Loucy (cell line): Measurements from ENCODE around the gene TNFRSF14.

Experiments used
- H2AFZ ChIP-seq: fragments of 200-600 bp; sonication (generic); 2 replicates; pipeline ENCODE4 v1.6.0; 2016; ENCODE audit warnings: antibody characterized with exemption, mild to moderate bottlenecking, low read length, moderate library complexity
- H3F3A ChIP-seq: fragments of 200-600 bp; 2 replicates; pipeline ENCODE4 v1.6.0; 2016; ENCODE audit warnings: antibody characterized with exemption, low read depth, mild to moderate bottlenecking
- H3K27me3 ChIP-seq: fragments of 200-600 bp; sonication (generic); 2 replicates; pipeline ENCODE4 v1.6.1; 2014; ENCODE audit warnings: low read length, mild to moderate bottlenecking; ENCODE audit not compliant: insufficient read depth, poor library complexity, severe bottlenecking
- H3K36me3 ChIP-seq: fragments of 200-600 bp; sonication (generic); 2 replicates; pipeline ENCODE4 v1.6.1; 2016; ENCODE audit warnings: low read length; ENCODE audit not compliant: insufficient read depth
- H3K4me1 ChIP-seq: fragments of 200-600 bp; sonication (generic); 2 replicates; pipeline ENCODE4 v1.5.1; 2014; ENCODE audit warnings: low read length, mild to moderate bottlenecking; ENCODE audit not compliant: insufficient read depth, poor library complexity, severe bottlenecking
- H3K4me2 ChIP-seq: fragments of 200-600 bp; sonication (generic); 2 replicates; pipeline ENCODE4 v1.6.0; 2014; ENCODE audit warnings: antibody characterized with exemption, low read length, low read depth, mild to moderate bottlenecking; ENCODE audit not compliant: poor library complexity, severe bottlenecking
- H3K4me3 ChIP-seq: fragments of 200-600 bp; sonication (generic); 2 replicates; pipeline ENCODE4 v1.5.1; 2014; ENCODE audit warnings: low read length, mild to moderate bottlenecking, mixed read lengths; ENCODE audit not compliant: poor library complexity, severe bottlenecking
- H3K79me2 ChIP-seq: fragments of 200-600 bp; sonication (generic); 2 replicates; pipeline ENCODE4 v1.6.1; 2014; ENCODE audit warnings: low read length; ENCODE audit not compliant: insufficient read depth
- H3K9ac ChIP-seq: fragments of 200-600 bp; sonication (generic); 2 replicates; pipeline ENCODE4 v1.6.0; 2014; ENCODE audit warnings: mild to moderate bottlenecking, low read depth, low read length, moderate library complexity; ENCODE audit not compliant: poor library complexity, severe bottlenecking
- H3K9me2 ChIP-seq: fragments of 200-600 bp; sonication (generic); replicated peaks from 2 replicates; pipeline ENCODE4 v1.6.1; 2016; ENCODE audit warnings: low read depth, low read length, mixed read lengths
- H3K9me3 ChIP-seq: fragments of 200-600 bp; sonication (generic); 2 replicates; pipeline ENCODE4 v1.6.1; 2014; ENCODE audit warnings: mild to moderate bottlenecking, antibody characterized with exemption, low read length, low read depth; ENCODE audit not compliant: insufficient read depth
- H4K20me1 ChIP-seq: fragments of 200-600 bp; sonication (generic); 2 replicates; pipeline ENCODE4 v1.6.0; 2014; ENCODE audit warnings: antibody characterized with exemption, low read length, mild to moderate bottlenecking; ENCODE audit not compliant: insufficient read depth, poor library complexity, severe bottlenecking
- CTCF ChIP-seq: fragments of 200-600 bp; sonication (generic); conservative IDR thresholded peaks from 2 replicates; pipeline ENCODE4 v1.5.1; 2014; ENCODE audit warnings: mild to moderate bottlenecking, antibody characterized with exemption, low read length
- EZH2phosphoT487 ChIP-seq: fragments of 200-600 bp; IDR thresholded peaks from 2 replicates; pipeline ENCODE4 v1.6.1; 2018; ENCODE audit warnings: antibody characterized with exemption, mild to moderate bottlenecking, moderate library complexity, borderline replicate concordance

The TNFRSF14 gene

DNA sequence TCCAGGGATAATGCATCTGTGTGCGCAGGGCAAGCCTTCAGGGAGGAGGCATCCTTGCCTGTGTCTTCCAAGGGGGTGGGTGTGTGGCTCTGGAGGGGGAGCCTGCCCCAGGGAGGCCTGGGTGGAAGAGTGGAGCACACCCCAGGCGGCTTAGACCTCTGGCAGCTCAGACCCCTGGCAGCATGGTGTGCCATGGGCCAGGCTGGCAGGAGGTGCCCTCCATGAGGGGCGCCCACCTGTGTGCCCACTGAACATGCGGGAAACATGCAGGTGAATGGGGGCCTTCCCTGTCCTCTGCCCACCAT, 28.7 kb upstream of the TNFRSF14 start:
- H3K79me2 ChIP-seq, result peaks cover 35% of the 10 kb centered on the region
- no peaks in the 10 kb centered on the region for H3K27me3 ChIP-seq
- H3K4me3 ChIP-seq, result no peak overlapping the region
- TF ChIP-seq CTCF (no peak), EZH2phosphoT487 (no peak)
- H3K4me2 ChIP-seq, result no peak overlapping the region
- H3F3A ChIP-seq, result no peaks in the 10 kb centered on the region
- no peak overlapping the region for H2AFZ ChIP-seq
- H4K20me1 ChIP-seq, result peaks cover 34% of the 10 kb centered on the region
- no peaks in the 10 kb centered on the region for H3K9me2 ChIP-seq
- no peaks in the 10 kb centered on the region for H3K9me3 ChIP-seq
- peaks cover 27% of the 10 kb centered on the region for H3K4me1 ChIP-seq
- H3K36me3 ChIP-seq, result no peaks in the 10 kb centered on the region
- no peak overlapping the region for H3K9ac ChIP-seq

DNA sequence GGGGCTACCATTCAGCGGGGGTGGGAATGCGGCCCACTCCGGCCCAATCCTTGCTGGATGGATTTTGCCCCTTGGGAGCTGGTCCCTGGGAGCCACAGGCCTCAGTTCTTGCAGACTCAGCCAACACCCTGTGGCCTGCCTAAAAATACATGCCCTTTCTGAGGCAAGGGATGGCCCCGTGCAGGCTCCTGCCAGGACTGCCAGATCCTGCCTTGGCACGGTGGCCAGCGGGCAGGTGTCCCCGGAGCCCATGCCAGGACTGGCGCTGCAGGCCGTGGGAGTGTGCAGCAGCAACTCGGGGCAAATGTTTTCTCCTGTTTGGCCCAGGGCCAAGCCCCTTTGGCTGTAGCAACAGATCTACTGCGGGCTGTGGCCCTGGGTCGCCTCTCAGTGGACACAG, 28.2 kb upstream of the TNFRSF14 start:
- Histone ChIP-seq H3K27me3 (no peaks in the 10 kb centered on the region), H4K20me1 (peaks cover 29% of the 10 kb centered on the region), H2AFZ (no peak overlapping the region), H3K9ac (no peak overlapping the region), H3K4me1 (peaks cover 27% of the 10 kb centered on the region), H3K9me2 (no peaks in the 10 kb centered on the region), H3K79me2 (peaks cover 30% of the 10 kb centered on the region), H3K4me3 (no peak overlapping the region), H3F3A (no peaks in the 10 kb centered on the region), H3K9me3 (no peaks in the 10 kb centered on the region), H3K36me3 (no peaks in the 10 kb centered on the region), H3K4me2 (no peak overlapping the region)
- TF ChIP-seq EZH2phosphoT487 (no peak), CTCF (no peak)

DNA sequence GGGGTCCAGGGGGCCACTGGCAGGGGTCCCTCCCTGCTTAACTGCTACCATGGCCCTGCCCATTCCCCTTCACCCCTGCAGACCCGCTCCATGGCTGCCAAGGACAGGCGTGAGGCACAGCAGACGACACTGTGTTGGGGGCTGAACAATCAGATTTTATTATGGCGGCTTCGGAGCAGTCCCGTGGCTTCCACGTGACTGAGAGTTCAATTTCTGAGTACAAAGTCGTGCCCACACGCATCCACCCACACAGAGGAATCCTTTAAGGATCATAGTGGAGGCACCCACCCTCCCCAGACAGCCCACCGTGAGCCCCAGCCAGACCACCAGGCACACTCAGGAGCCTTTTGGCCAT, 27.6 kb upstream of the TNFRSF14 start:
- Histone ChIP-seq H3K4me2 (no peak overlapping the region), H3K9me3 (no peaks in the 10 kb centered on the region), H4K20me1 (peaks cover 23% of the 10 kb centered on the region)

More for the DNA sequence above, 27.6 kb upstream of the TNFRSF14 start:
- Histone ChIP-seq H3K36me3 (no peaks in the 10 kb centered on the region), H3K4me3 (no peak overlapping the region), H3K4me1 (peaks cover 24% of the 10 kb centered on the region), H2AFZ (no peak overlapping the region), H3K9me2 (no peaks in the 10 kb centered on the region), H3K27me3 (no peaks in the 10 kb centered on the region), H3K79me2 (peaks cover 24% of the 10 kb centered on the region), H3K9ac (no peak overlapping the region), H3F3A (no peaks in the 10 kb centered on the region)
- TF ChIP-seq CTCF (no peak), EZH2phosphoT487 (no peak)
